ENCODE data around the gene TMEM106C. TPM values are rescaled to one million over a fixed set of nuclear protein-coding genes. Genes with fewer than 3 reads are reported as not detected.

The TMEM106C gene
- total and polyA plus RNA-seq, 9 of the 15 experiments (the other 6 are each of a cell fraction or from before 2014, with no cell fraction given) = 37.6 to 183 (median 57.2) TPM

GRCh38 chr12:47927346-47927745 is 36.0 kb upstream of the TMEM106C start:
- Histone ChIP-seq H3K4me2 (ENCODE audit: insufficient read depth, low read length) (no peak overlapping the region), H3K27ac (ENCODE audit: extremely low read depth, low read depth, low read length) (no peak overlapping the region), H3K9ac (ENCODE audit: insufficient read depth in 1 of 2, low read depth in 2 of 2, low read length in 2 of 2) (no peak overlapping the region), H3K36me3 (ENCODE audit: control insufficient read depth, insufficient read depth, low read length) (no peaks in the 10 kb centered on the region), H3K79me2 (ENCODE audit: control insufficient read depth, insufficient read depth, low read length) (no peaks in the 10 kb centered on the region), H3K9me1 (ENCODE audit: control insufficient read depth, insufficient read depth, low read length) (no peaks in the 10 kb centered on the region), H3K4me1 (replicated peaks in 1 of 2; ENCODE audit: control insufficient read depth in 2 of 2, insufficient read depth in 2 of 2, low read length in 2 of 2) (no peaks in the 10 kb centered on the region), H4K20me1 (replicated peaks; ENCODE audit: control insufficient read depth, insufficient read depth, low read length) (no peaks in the 10 kb centered on the region; the same call in 1 of the 2 replicates), H3K9me3 (replicated peaks; ENCODE audit: control insufficient read depth, insufficient read depth, low read depth, low read length) (no peaks in the 10 kb centered on the region), H3K4me3 (no peak overlapping the region), H3K27me3 (ENCODE audit: control insufficient read depth in 2 of 2, insufficient read depth in 2 of 2, low read length in 2 of 2) (peaks cover 26 to 39% of the 10 kb centered on the region in 2 experiments), H2AFZ (ENCODE audit: low read depth, low read length) (no peak overlapping the region)
- WGBS (ENCODE audit: insufficient coverage, low coverage, missing lambda C conversion rate) = 0% methylated on average over 3 of the region's 3 CpGs
- FAIRE-seq = no peak
- BruUV-seq (replicated peaks) = no TSS peak
- ChIA-PET CTCF (ENCODE audit: low intra/inter-chr PET ratio) (no interaction called here), POLR2A (interaction anchor here (0.6 to 0.7 kb wide), 2 partner anchors 12 to 1370 kb away, joined by 3 read pairs; no protein-coding TSS in a partner anchor)
- intact Hi-C loops (cut with micrococcal nuclease) = no loop called here
- no peak for DNase-seq (ENCODE audit: extremely low read depth in 1 of 4, low spot score in 3 of 4)
- in situ Hi-C loops (cut with MboI) = no loop called here
- no peak for ATAC-seq
- no peak for TF ChIP-seq ZNF395 (CRISPR knock-in tag; IDR thresholded peaks at IDR 0.05)
- TF ChIP-seq SREBF2 (CRISPR knock-in tag; IDR thresholded peaks at IDR 0.05) = no peak
- no peak for TF ChIP-seq NKRF (IDR thresholded peaks at IDR 0.05; ENCODE audit: borderline replicate concordance)
- TF ChIP-seq E2F4 (CRISPR knock-in tag; IDR thresholded peaks at IDR 0.05; ENCODE audit: low read depth) = no peak
- no peak for TF ChIP-seq IFI16 (CRISPR knock-in tag; IDR thresholded peaks at IDR 0.05)
- no peak for TF ChIP-seq RB1 (IDR thresholded peaks at IDR 0.05; ENCODE audit: low read depth)
- TF ChIP-seq ZNF778 (CRISPR knock-in tag; IDR thresholded peaks at IDR 0.05) = no peak
- TF ChIP-seq PATZ1 (CRISPR knock-in tag; IDR thresholded peaks at IDR 0.05; ENCODE audit: borderline replicate concordance) = no peak
- TF ChIP-seq PKNOX1 (IDR thresholded peaks at IDR 0.05) = no peak
- no peak for TF ChIP-seq TEAD1 (CRISPR knock-in tag; IDR thresholded peaks at IDR 0.05)
- TF ChIP-seq EP400 (IDR thresholded peaks at IDR 0.05) = no peak
- no peak for TF ChIP-seq FOSL1 (tag; conservative IDR thresholded peaks at IDR 0.05)
